ENCODE measurements around the gene COX19.

- TF ChIP-seq CTCF (optimal IDR thresholded peaks at IDR 0.05 in 1 of 3, IDR thresholded peaks at IDR 0.05 in 1 of 3, conservative IDR thresholded peaks at IDR 0.05 in 1 of 3; ENCODE audit: extremely low read depth in 1 of 3, insufficient read depth in 2 of 3, low read length in 3 of 3) (no peak), EZH2 (IDR thresholded peaks at IDR 0.05; ENCODE audit: low read length) (no peak)
These were observed 24.9 kb upstream of the COX19 start for GRCh38 chr7:999941-1000935.

Data from keratinocyte (primary cell).